ENCODE results near the gene ZNF607. TPM values are rescaled to one million over a fixed set of nuclear protein-coding genes. Genes with fewer than 3 reads are reported as not detected.
A peak's percentile ranks its signal among the peaks of the same experiment; 100 is the strongest.

The ZNF607 gene
- total RNA-seq, 1 experiment from 2014 or later, result 13.5 TPM

DNA sequence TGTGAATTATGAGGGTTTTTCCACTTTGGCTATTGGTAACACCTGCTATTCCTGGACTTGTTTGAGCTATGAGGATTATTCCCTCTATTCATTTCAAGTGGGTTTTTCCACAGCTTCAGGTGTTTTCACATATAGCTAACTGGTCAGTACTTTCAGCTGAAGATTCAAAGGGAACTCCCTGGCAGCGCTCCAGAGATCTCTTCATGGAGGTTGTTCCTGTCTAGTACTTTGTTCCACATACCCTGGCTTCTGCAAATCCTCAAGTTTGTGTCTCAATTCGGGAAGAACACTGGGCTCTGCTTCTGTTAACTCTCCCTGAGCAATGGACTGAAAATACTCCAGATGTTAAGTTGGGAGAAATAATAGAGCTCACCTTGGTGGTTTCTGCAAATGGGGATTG lies 5.6 kb upstream of the ZNF607 start:
- Mint-ChIP-seq H3K4me3 (ENCODE audit: low read depth, unreplicated experiment) (no peak overlapping the region), H3K27me3 (ENCODE audit: unreplicated experiment) (no peaks in the 10 kb centered on the region), H3K4me1 (ENCODE audit: low read depth, unreplicated experiment) (no peaks in the 10 kb centered on the region), H3K9me3 (ENCODE audit: low read depth, unreplicated experiment) (peaks cover 7% of the 10 kb centered on the region), H3K36me3 (ENCODE audit: insufficient read depth, unreplicated experiment) (peaks cover 2% of the 10 kb centered on the region), H3K27ac (ENCODE audit: unreplicated experiment) (no peak overlapping the region)
- BruUV-seq (replicated peaks), result no TSS peak
- no peak for DNase-seq
- intact Hi-C loops (cut with micrococcal nuclease; ENCODE audit: unreplicated experiment), result no loop called here
- TF ChIP-seq, protein P1, sequence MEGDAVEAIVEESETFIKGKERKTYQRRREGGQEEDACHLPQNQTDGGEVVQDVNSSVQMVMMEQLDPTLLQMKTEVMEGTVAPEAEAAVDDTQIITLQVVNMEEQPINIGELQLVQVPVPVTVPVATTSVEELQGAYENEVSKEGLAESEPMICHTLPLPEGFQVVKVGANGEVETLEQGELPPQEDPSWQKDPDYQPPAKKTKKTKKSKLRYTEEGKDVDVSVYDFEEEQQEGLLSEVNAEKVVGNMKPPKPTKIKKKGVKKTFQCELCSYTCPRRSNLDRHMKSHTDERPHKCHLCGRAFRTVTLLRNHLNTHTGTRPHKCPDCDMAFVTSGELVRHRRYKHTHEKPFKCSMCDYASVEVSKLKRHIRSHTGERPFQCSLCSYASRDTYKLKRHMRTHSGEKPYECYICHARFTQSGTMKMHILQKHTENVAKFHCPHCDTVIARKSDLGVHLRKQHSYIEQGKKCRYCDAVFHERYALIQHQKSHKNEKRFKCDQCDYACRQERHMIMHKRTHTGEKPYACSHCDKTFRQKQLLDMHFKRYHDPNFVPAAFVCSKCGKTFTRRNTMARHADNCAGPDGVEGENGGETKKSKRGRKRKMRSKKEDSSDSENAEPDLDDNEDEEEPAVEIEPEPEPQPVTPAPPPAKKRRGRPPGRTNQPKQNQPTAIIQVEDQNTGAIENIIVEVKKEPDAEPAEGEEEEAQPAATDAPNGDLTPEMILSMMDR (IDR thresholded peaks at IDR 0.05; ENCODE audit: unreplicated experiment), result no peak
- CTCF ChIA-PET, result interaction anchor here (0.6 kb wide), 2 partner anchors 649 to 1521 kb away, joined by 3 to 5 read pairs; no protein-coding TSS in a partner anchor

DNA sequence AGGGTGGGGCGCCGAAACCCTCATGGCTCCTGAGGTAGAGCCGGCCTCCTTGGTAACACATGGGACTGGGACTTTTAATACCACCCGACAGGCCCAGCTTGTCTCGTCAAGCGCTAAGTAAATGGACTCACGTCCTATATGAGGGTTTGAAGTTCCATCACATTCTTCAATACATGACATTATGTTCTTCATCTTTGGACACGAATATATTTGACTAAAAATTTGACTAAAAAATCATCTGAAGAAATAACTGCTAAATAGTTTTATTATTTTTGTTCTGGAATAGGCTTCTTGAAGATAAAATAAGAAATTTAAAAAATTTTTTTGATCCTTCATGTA lies 335 bp upstream of the ZNF607 start:
- Mint-ChIP-seq H3K4me1 (ENCODE audit: low read depth, unreplicated experiment) (peaks cover 10% of the 10 kb centered on the region), H3K36me3 (ENCODE audit: insufficient read depth, unreplicated experiment) (peaks cover 36% of the 10 kb centered on the region), H3K27ac (ENCODE audit: unreplicated experiment) (peak overlapping the region; percentile 72), H3K27me3 (ENCODE audit: unreplicated experiment) (no peaks in the 10 kb centered on the region), H3K4me3 (ENCODE audit: low read depth, unreplicated experiment) (peak overlapping the region; percentile 90), H3K9me3 (ENCODE audit: low read depth, unreplicated experiment) (no peaks in the 10 kb centered on the region)
- no peak for DNase-seq
- TF ChIP-seq, protein P1 (IDR thresholded peaks at IDR 0.05; ENCODE audit: unreplicated experiment), result peak; percentile 51
- no TSS peak for BruUV-seq (replicated peaks)
- intact Hi-C loops (cut with micrococcal nuclease; ENCODE audit: unreplicated experiment), result loop anchor here (2.0 kb wide), 1 partner anchor 59 kb away; the partner anchor contains the start of gene ZNF573
- CTCF ChIA-PET, result interaction anchor here (0.6 to 1.1 kb wide), 4 partner anchors 60 to 521 kb away, joined by 3 to 4 read pairs (median 3); partner anchors contain the start of genes ZNF540, ZNF571 and ZNF573

DNA sequence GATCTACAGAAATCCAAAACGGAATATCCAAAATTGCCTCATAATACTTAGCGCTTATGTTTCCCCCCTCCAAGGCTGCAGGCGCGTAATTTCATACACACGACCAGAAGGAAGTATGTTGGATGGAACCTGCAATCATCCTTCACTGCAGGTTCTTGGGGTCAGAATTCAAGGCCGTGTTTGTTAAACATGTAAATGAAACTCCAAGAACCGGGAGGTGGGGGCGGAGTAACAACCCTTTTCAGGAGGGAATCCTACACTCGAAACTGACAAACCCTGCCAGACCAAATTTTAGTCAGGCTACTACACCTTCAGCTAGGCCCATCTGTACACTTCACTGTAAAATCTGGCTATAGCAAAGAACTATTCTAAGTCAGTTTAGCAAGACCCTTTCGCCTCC lies 1.3 kb downstream of the ZNF607 start:
- Mint-ChIP-seq H3K4me1 (ENCODE audit: low read depth, unreplicated experiment) (peaks cover 10% of the 10 kb centered on the region), H3K9me3 (ENCODE audit: low read depth, unreplicated experiment) (no peaks in the 10 kb centered on the region), H3K27ac (ENCODE audit: unreplicated experiment) (peak overlapping the region; percentile 72), H3K27me3 (ENCODE audit: unreplicated experiment) (no peaks in the 10 kb centered on the region), H3K36me3 (ENCODE audit: insufficient read depth, unreplicated experiment) (peaks cover 39% of the 10 kb centered on the region), H3K4me3 (ENCODE audit: low read depth, unreplicated experiment) (peak overlapping the region; percentile 90)
- TF ChIP-seq, protein P1 (IDR thresholded peaks at IDR 0.05; ENCODE audit: unreplicated experiment), result no peak
- BruUV-seq (replicated peaks), result TSS peak; percentile 46
- DNase-seq, result no peak
- intact Hi-C loops (cut with micrococcal nuclease; ENCODE audit: unreplicated experiment), result loop anchor here (2.0 kb wide), 1 partner anchor 60 kb away; the partner anchor contains the start of gene ZNF573
- CTCF ChIA-PET, result no interaction called here

DNA sequence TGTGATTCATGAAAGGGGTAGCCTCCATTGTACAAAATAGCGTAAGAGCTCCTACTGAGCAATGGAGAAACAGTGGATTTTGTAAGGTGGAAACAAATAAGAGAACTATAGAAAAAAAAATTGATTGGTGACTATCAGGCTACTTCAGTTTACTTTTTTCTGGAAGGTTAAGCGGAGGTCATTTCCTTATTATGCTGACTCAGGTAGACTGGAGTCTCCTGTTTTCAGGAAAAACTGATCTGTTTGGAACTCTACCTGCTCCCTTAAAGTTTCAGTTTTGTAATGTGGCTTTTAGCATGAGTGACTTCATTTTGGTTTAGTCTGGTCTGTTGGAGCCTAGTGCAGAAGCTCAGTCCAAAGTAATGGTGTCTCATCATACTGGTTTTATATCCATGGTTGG lies 3.4 kb downstream of the ZNF607 start:
- H3K4me1 Mint-ChIP-seq (ENCODE audit: low read depth, unreplicated experiment), result peaks cover 10% of the 10 kb centered on the region
- no peaks in the 10 kb centered on the region for H3K27me3 Mint-ChIP-seq (ENCODE audit: unreplicated experiment)
- H3K36me3 Mint-ChIP-seq (ENCODE audit: insufficient read depth, unreplicated experiment), result peaks cover 39% of the 10 kb centered on the region
- CTCF ChIA-PET, result interaction anchor here (0.7 kb wide), 1 partner anchor 240 kb away, joined by 3 read pairs; no protein-coding TSS in a partner anchor
- no peak for DNase-seq
- peaks cover 2% of the 10 kb centered on the region for H3K9me3 Mint-ChIP-seq (ENCODE audit: low read depth, unreplicated experiment)
- TF ChIP-seq, protein P1 (IDR thresholded peaks at IDR 0.05; ENCODE audit: unreplicated experiment), result no peak
- intact Hi-C loops (cut with micrococcal nuclease; ENCODE audit: unreplicated experiment), result no loop called here
- BruUV-seq (replicated peaks), result no TSS peak
- H3K27ac Mint-ChIP-seq (ENCODE audit: unreplicated experiment), result no peak overlapping the region
- H3K4me3 Mint-ChIP-seq (ENCODE audit: low read depth, unreplicated experiment), result no peak overlapping the region

Measured in Calu3 (cell line).